Kidney glomerular epithelial cell (primary cell): ENCODE measurements around the gene KRT78.
A peak's percentile ranks its signal among the peaks of the same experiment; 100 is the strongest.
"Not testable (repeated sequence)": the region's sequence is repeated elsewhere in the genome, so short reads cannot be mapped to it uniquely, and the experiment has no call there.

Experiments used
- DNase-seq: peaks from one replicate; lab custom pipeline; 2025; lab: John Stamatoyannopoulos, UW

Gene KRT78

GRCh38 chr12:52796429-52796794 is 52.4 kb downstream of the KRT78 start:
- DNase-seq: no peak

DNA sequence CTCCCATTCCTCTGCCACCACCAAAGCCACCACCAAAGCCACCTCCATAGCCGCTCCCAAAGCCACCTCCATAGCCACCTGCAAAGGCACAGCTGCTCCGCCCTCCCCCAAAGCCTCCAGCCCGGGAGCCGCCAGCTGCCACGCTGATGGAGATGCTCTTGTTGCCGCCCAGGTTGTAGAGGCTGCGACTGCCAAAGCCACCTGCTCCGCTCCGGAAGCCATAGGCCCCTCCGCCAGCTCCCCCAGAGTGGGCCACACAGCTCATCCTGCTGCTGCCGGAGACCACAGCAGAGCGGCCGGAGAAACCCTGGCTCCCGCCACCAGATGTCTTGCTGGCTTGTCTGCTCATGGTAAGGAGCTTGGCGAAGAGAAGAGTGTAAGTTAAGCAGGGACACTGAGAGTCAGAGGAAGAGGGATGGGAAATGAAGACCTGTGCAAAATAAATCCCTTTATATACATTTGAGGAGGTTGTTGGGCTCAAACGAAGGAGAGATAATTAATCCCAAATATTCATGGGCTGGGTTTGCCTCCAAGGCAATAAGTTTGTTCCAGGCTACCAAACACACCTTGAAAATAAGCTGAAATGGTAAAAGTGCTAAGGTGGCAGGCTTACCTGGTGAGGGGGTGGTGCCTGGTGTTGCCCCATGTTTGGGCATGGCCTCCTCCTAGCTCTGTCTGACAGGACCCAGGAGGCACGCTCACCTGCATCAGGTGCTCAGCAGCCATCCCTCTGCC is 52.9 kb downstream of the KRT78 start, which contains the start of gene KRT3:
TSS of gene KRT3 (minus strand) at position 424 of the 735 bp plus-strand sequence. CDS start at position 349, 75 bp downstream.
- DNase-seq: no peak

GRCh38 chr12:52795332-52795674 is 53.5 kb downstream of the KRT78 start:
- DNase-seq: not testable (repeated sequence)

GRCh38 chr12:52794479-52795331 is 54.1 kb downstream of the KRT78 start:
- peak; percentile 36 for DNase-seq

DNA sequence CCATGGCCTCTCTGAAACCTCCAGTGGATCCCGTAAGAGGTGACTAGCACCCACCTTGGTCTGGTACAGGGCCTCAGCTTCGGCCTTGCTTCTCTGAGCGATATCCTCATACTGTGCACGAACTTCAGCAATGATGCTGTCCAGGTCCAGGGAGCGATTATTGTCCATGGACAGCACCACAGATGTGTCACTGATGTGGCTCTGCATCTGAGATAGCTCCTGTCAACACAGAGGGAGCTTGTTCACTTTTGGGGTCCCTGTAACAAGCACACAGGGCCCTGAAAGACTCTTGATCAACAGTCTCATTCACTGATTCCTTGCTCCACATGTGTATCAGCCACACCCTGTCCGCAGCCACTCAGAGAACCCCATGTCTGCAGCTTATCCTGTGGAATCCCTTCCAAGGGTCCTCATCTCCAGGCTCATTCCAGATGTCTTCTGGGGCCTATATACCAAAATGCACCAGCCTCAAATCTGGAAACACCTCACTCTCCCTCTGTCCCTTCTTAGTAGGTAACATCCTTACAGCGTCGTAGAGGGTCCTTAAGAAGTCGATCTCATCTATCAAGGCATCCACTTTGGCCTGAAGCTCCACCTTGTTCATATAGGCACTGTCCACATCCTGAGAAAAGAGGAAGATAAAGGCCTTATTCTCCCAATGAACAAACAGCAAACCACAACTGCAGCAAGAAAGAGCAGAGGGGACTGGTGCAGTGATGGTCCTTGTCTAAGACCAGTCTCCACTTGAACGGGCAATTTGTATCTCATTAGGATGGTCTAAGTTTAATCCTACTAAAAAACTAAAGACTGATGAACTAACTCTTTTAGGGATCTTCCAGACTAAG is 56.4 kb downstream of the KRT78 start:
- no peak for DNase-seq

- DNase-seq: no peak
These were observed 57.3 kb downstream of the KRT78 start for GRCh38 chr12:52791271-52792184.

DNA sequence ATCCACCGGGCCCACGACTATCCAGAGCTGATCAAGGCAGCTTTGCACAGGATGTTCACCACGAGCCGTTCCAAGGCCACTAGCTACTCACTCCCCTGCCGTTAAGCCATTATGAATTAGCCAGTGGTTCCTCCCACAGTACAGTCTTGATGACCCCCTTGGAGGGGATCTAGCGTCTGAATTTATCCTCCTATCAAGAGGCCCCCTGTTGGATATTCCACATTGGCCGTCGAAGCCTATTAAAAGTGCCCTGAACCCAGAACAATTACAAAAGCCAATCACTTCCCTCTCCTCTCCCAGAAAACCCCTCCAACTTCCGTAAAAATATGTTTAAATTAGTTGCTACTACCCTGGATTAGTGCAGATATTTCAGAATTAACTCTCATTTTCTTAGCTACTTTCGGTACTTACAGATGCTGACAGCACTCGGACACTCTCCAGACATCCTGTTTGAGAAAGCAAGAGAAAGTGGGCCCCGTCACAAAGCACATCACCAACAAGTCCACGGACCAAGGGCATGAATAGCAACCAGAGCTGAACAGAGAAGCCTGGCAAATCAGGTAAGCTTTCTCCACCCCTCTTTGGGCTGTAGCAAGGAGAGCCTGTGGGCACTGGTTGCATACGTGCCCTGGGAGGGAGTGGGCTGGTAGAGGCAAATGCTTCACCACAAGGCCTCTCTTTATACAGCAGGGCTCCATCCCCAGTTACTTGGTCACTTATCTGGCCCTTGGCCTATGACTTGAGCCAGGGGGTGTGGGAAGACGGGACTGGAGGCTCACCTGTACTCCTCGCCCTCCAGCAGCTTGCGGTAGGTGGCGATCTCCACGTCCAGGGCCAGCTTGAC is 58.1 kb downstream of the KRT78 start:
- DNase-seq: no peak

- no peak for DNase-seq
These were observed 59.0 kb downstream of the KRT78 start for GRCh38 chr12:52789637-52790426.

DNA sequence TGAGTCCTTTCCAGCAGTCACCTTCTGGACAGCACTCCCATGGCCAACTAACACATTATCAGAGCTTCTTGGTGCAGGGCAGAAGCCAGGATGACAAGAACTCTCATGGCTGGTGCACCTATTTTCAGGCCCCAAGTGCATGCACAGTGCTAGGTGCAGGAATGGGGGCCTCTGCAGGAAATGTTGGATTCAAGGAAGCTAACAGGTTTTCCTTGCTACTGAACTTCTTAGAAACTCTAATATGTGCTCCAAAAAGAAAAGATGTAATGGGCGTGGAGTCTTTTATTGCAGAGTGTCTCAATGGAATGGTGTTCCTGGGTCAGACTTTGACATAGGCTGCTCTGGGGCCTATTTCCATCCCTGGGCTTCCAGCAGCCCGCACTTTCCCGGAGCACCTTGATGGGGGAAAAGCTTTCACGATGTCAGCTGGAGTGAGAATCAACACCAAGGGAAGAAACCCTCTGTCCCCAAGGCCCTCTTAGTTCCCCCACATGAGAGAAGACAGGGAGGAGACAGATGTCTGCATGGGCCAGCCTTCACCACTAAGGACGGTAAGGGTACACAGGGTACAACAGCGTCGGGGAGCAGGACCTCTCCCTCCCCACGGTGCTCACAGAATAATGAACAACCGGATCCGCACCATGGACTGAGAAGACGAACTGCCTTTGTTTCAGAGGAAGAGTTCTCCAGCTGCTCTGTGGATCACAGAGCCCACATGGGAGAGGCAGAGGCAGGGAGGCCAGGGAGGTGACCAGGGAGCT is 59.7 kb downstream of the KRT78 start:
- DNase-seq: no peak

DNA sequence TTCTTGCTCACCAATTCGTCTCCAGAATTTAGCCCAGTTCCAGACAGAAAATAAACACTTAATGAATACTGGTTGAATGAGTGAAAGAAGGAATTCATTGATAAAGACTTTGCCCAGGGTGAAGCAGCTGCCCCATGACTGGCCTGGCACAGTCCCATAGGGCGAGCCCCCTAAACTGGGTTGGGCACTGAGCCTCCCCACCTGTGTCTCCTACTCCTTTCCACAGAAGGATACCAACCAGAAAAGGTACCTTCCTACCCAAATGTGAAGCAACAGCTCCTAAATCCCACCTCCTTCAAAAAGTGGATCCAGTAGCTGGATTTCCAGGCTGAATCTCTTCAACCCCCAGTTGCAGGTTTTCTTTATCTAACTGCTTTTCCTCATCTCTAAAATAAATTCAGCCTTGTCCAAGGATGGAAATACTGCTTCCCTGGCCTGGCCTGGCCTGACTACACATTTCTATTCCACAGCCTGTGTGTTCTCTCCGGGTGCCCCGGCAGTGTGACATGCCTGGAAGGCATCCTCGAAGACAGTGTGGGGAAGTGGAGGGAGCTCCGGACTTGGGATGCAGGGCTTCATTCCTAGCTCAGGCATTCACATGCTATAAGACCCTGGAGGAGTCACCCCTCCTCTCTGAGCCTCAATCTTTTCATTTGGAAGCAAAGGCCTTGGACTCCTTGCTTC is 60.5 kb downstream of the KRT78 start:
- no peak for DNase-seq
